Measurements from ENCODE around the gene EEF1G. TPM values are rescaled to one million over a fixed set of nuclear protein-coding genes. Genes with fewer than 3 reads are reported as not detected.
"Not testable (repeated sequence)": the region's sequence is repeated elsewhere in the genome, so short reads cannot be mapped to it uniquely, and the experiment has no call there.

Gene EEF1G
- polyA plus RNA-seq, 4 donors, result 1,124 to 2,500 (median 2,087) TPM

DNA sequence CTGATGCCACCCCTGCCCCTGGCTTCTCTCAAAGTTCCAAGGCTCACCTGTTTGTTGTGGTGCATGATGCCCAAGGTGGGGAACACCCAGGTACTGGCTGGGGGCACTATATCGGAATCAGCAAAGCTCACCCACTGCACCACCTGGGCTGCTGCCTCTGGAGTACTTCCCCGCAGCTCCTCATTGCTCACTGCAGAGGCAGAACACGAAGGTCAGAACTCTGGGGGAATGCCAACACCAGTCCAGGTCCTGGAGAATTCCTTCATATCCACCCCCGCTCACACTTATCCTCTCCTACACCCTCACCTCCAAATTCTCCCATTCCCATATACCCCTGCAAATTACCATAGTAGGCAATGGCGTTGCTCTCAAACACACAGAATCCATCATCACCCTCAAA, 2.2 kb downstream of the EEF1G start:
- 88 to 92% (median 90%) methylated on average over 5 of the region's 5 CpGs for WGBS, 3 donors
- not testable (repeated sequence) for H3K9me3 ChIP-seq (ENCODE audit: control insufficient read depth in 2 of 2, insufficient read depth in 1 of 2, low read depth in 1 of 2, low read length in 1 of 2); H3K27me3 ChIP-seq (ENCODE audit: control insufficient read depth in 3 of 3, insufficient read depth in 3 of 3, low read length in 3 of 3); H3K4me3 ChIP-seq (ENCODE audit: low read depth in 1 of 3, low read length in 3 of 3); FAIRE-seq; H3K27ac ChIP-seq (ENCODE audit: low read depth in 1 of 3, low read length in 2 of 3); DNase-seq
- Histone ChIP-seq H3K36me3 (ENCODE audit: control insufficient read depth in 3 of 3, insufficient read depth in 2 of 3, low read depth in 1 of 3, low read length in 3 of 3) (peaks cover 4 to 68% (median 6%) of the 10 kb centered on the region in 3 donors), H3K4me1 (ENCODE audit: control insufficient read depth in 3 of 3, insufficient read depth in 2 of 3, low read depth in 1 of 3, low read length in 2 of 3) (peaks cover 0 to 25% (median 5%) of the 10 kb centered on the region in 3 donors)

DNA sequence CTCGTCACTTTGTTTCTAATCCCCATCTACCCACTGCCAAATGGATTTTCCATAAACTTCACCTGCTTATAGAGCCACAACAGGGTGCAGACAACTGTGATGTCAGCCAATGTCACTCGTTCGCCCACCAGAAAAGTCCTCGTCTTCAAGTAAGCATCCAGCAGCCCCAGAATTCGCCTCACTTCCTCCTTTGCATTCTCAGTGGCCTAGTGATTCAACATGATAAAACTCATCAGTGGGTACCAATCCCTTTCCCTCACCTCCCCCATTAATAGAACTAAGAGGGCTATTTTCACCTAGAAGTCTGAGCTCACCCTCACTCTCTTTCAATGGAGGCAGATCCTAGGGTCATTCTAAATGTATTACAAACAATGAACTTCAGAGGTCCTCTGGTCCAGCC, 2.8 kb downstream of the EEF1G start:
- not testable (repeated sequence) for H3K4me3 ChIP-seq (ENCODE audit: low read depth in 1 of 3, low read length in 3 of 3); H3K9me3 ChIP-seq (ENCODE audit: control insufficient read depth in 2 of 2, insufficient read depth in 1 of 2, low read depth in 1 of 2, low read length in 1 of 2); H3K27me3 ChIP-seq (ENCODE audit: control insufficient read depth in 3 of 3, insufficient read depth in 3 of 3, low read length in 3 of 3); DNase-seq; H3K27ac ChIP-seq (ENCODE audit: low read depth in 1 of 3, low read length in 2 of 3); FAIRE-seq
- WGBS, 3 donors, result 80 to 96% (median 92%) methylated on average over 5 of the region's 5 CpGs
- H3K4me1 ChIP-seq (ENCODE audit: control insufficient read depth in 3 of 3, insufficient read depth in 2 of 3, low read depth in 1 of 3, low read length in 2 of 3), result peaks cover 0 to 20% (median 5%) of the 10 kb centered on the region in 3 donors
- H3K36me3 ChIP-seq (ENCODE audit: control insufficient read depth in 3 of 3, insufficient read depth in 2 of 3, low read depth in 1 of 3, low read length in 3 of 3), result peaks cover 8 to 67% (median 11%) of the 10 kb centered on the region in 3 donors

DNA sequence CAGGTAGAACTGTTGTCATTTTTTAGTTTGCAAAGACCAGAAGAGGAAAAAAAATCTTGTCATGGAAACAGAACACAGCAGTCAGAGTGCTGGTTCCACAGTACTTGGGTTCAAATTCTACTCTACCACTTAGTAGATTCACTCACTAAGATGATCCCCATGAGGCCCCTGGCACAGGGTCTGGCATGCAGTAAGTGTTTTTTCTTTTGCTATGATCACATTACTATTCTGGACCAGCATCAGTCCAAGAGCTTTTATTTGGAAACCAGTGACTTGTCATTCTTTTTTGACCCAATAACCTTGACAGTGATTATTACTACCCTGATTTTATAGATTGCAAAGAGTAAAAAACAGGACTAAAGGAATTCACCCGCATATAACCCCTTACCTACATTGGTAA, 4.1 kb downstream of the EEF1G start:
- H3K4me1 ChIP-seq (ENCODE audit: control insufficient read depth in 3 of 3, insufficient read depth in 2 of 3, low read depth in 1 of 3, low read length in 2 of 3), result peaks cover 0 to 14% (median 0%) of the 10 kb centered on the region in 3 donors
- DNase-seq (no peak), FAIRE-seq (no peak)
- H3K27ac ChIP-seq (ENCODE audit: low read depth in 1 of 3, low read length in 2 of 3), result no peak overlapping the region
- H3K4me3 ChIP-seq (ENCODE audit: low read depth in 1 of 3, low read length in 3 of 3), result no peak overlapping the region
- 63 to 84% (median 73%) methylated on average over 1 of the region's 1 CpG for WGBS, 3 donors
- peaks cover 8 to 63% (median 15%) of the 10 kb centered on the region in 3 donors for H3K36me3 ChIP-seq (ENCODE audit: control insufficient read depth in 3 of 3, insufficient read depth in 2 of 3, low read depth in 1 of 3, low read length in 3 of 3)
- H3K9me3 ChIP-seq (ENCODE audit: control insufficient read depth in 2 of 2, insufficient read depth in 1 of 2, low read depth in 1 of 2, low read length in 1 of 2), result no peaks in the 10 kb centered on the region
- H3K27me3 ChIP-seq (ENCODE audit: control insufficient read depth in 3 of 3, insufficient read depth in 3 of 3, low read length in 3 of 3), result no peaks in the 10 kb centered on the region

DNA sequence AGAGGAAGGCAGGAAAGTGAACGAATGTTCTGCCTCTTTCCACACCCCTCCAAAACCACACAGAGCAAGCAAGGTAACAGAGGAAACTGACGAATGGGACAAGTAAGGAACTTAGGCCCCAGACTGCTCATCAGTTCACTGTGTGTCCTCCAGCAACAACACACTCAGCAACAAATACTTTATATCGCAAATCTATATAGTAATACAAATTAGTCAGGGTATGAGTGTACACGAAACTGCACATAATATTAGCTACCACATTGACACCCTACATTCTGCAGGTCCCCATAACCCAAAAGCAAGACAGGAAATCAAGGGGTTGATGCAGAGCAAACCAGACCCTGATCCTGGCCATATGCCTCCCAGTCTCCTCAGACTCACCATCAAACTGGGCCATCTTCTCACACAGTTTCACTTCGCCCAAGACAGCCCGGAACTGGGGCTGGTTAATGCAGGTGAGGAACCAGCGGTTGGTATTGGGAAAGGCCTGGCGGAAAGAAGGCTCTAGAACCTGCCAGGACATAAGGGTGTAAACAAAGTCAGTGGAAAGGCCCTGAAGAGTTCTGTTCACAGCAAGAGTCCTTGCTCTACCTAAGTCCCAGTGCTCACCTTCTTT, 6.6 kb downstream of the EEF1G start:
- WGBS, 3 donors, result 70 to 78% (median 76%) methylated on average over 7 to 8 of the region's 8 CpGs
- no peak overlapping the region for H3K4me3 ChIP-seq (ENCODE audit: low read depth in 1 of 3, low read length in 3 of 3)
- H3K9me3 ChIP-seq (ENCODE audit: control insufficient read depth in 2 of 2, insufficient read depth in 1 of 2, low read depth in 1 of 2, low read length in 1 of 2), result no peaks in the 10 kb centered on the region

DNA sequence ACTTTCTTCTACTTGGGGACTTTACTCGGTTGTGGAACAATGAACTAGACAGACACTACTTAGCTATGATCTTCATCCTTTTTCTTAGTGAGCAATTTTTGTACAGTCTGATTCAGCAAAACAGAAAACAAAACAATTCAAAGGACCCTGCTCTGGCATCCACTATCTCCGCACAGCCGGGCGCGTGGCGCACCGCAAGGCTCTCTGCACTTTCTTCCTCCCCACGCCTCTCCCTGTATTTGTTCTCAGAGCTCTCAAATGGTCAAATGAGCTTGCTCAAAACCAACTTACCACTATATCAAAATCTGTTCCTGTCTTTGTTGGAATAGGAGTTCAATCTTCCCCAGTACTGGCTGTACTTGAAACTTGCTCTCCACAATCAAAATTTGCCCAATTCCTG, 7.4 kb downstream of the EEF1G start:
- Histone ChIP-seq H3K36me3 (ENCODE audit: control insufficient read depth in 3 of 3, insufficient read depth in 2 of 3, low read depth in 1 of 3, low read length in 3 of 3) (peaks cover 8 to 79% (median 13%) of the 10 kb centered on the region in 3 donors), H3K27me3 (ENCODE audit: control insufficient read depth in 3 of 3, insufficient read depth in 3 of 3, low read length in 3 of 3) (no peaks in the 10 kb centered on the region), H3K4me1 (ENCODE audit: control insufficient read depth in 3 of 3, insufficient read depth in 2 of 3, low read depth in 1 of 3, low read length in 2 of 3) (peaks cover 0 to 12% (median 0%) of the 10 kb centered on the region in 3 donors), H3K9me3 (ENCODE audit: control insufficient read depth in 2 of 2, insufficient read depth in 1 of 2, low read depth in 1 of 2, low read length in 1 of 2) (no peaks in the 10 kb centered on the region), H3K27ac (ENCODE audit: low read depth in 1 of 3, low read length in 2 of 3) (no peak overlapping the region), H3K4me3 (ENCODE audit: low read depth in 1 of 3, low read length in 3 of 3) (peak overlapping the region in 1 of 3 donors; percentile 23)
- DNase-seq (no peak), FAIRE-seq (no peak)
- WGBS, 3 donors, result 78 to 84% (median 81%) methylated on average over 8 of the region's 8 CpGs

More for the DNA sequence above, 6.6 kb downstream of the EEF1G start:
- no peak for FAIRE-seq
- H3K4me1 ChIP-seq (ENCODE audit: control insufficient read depth in 3 of 3, insufficient read depth in 2 of 3, low read depth in 1 of 3, low read length in 2 of 3), result peaks cover 0 to 11% (median 0%) of the 10 kb centered on the region in 3 donors
- H3K27me3 ChIP-seq (ENCODE audit: control insufficient read depth in 3 of 3, insufficient read depth in 3 of 3, low read length in 3 of 3), result no peaks in the 10 kb centered on the region
- DNase-seq, result no peak
- H3K36me3 ChIP-seq (ENCODE audit: control insufficient read depth in 3 of 3, insufficient read depth in 2 of 3, low read depth in 1 of 3, low read length in 3 of 3), result peaks cover 8 to 80% (median 15%) of the 10 kb centered on the region in 3 donors
- H3K27ac ChIP-seq (ENCODE audit: low read depth in 1 of 3, low read length in 2 of 3), result no peak overlapping the region

DNA sequence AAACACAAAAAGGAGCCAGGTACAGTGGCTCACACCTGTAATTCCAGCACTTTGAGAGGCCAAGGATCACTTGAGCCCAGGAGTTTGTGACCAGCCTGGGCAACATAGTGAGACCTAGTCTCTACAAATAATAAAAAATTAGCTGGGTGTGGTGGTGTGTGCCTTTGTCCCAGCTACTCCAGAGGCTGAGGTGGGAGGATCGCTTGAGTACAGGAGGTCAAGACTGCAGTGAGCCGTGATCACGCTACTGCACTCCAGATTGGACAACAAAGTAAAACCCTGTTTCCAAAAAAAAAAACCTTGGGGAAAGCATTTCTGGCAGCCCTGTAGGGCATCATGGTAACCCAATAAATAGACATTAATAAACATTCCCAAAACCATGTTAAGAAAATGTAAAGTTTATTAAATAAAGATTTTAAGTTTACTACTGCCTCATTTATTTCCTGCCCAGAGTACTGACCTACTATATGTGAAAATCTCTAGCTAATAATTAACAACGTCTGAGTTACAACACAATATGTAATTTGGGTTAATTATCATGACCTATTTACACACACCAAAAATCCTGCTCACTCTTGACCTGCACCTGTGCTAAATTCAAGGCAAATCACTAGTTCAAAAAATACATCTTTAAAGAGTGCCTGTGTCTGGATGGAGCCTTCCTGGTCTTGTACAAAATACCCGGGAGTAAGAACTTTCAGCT, 8.4 kb downstream of the EEF1G start:
- DNase-seq (peak in 1 of 2 donors; percentile 71), FAIRE-seq (no peak)
- Histone ChIP-seq H3K9me3 (ENCODE audit: control insufficient read depth in 2 of 2, insufficient read depth in 1 of 2, low read depth in 1 of 2, low read length in 1 of 2) (no peaks in the 10 kb centered on the region), H3K27ac (ENCODE audit: low read depth in 1 of 3, low read length in 2 of 3) (peak overlapping the region in 2 of 3 donors; percentile 14 to 59), H3K36me3 (ENCODE audit: control insufficient read depth in 3 of 3, insufficient read depth in 2 of 3, low read depth in 1 of 3, low read length in 3 of 3) (peaks cover 8 to 76% (median 13%) of the 10 kb centered on the region in 3 donors), H3K4me3 (ENCODE audit: low read depth in 1 of 3, low read length in 3 of 3) (no peak overlapping the region), H3K4me1 (ENCODE audit: control insufficient read depth in 3 of 3, insufficient read depth in 2 of 3, low read depth in 1 of 3, low read length in 2 of 3) (peaks cover 0 to 19% (median 0%) of the 10 kb centered on the region in 3 donors), H3K27me3 (ENCODE audit: control insufficient read depth in 3 of 3, insufficient read depth in 3 of 3, low read length in 3 of 3) (no peaks in the 10 kb centered on the region)
- 23 to 58% (median 44%) methylated on average over 5 of the region's 5 CpGs for WGBS, 3 donors

DNA sequence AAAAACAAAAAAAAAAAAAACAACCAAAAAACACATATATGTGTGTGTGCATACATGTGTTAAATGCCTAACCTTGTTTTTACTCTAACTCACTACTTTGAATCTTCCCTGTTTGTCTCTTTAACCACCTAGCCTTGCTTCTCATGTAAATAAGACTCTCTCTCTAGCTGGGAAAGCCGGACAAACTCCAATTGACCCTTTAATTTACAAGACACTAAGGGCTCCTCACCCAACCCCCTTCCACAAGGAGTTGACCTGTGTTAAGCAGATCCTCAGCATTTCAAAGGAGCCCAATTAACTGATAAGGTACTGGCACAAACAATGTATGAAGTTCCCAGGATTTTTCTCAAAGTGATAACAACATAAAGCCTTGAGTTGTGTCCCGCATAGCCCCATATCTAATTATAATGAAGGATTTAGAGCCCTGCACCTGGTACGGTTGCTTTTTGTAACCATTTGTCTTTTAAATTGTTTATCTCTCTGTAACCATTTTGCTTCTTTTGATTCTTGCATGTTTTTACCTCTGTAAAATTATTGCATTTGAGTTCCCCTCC, 11.9 kb downstream of the EEF1G start:
- peak overlapping the region in 1 of 3 donors; percentile 12 for H3K27ac ChIP-seq (ENCODE audit: low read depth in 1 of 3, low read length in 2 of 3)
- 29 to 62% (median 45%) methylated on average over 3 of the region's 3 CpGs for WGBS, 3 donors
- not testable (repeated sequence) for FAIRE-seq; H3K4me3 ChIP-seq (ENCODE audit: low read depth in 1 of 3, low read length in 3 of 3); H3K27me3 ChIP-seq (ENCODE audit: control insufficient read depth in 3 of 3, insufficient read depth in 3 of 3, low read length in 3 of 3); H3K9me3 ChIP-seq (ENCODE audit: control insufficient read depth in 2 of 2, insufficient read depth in 1 of 2, low read depth in 1 of 2, low read length in 1 of 2)
- peak in 1 of 2 donors; percentile 30 for DNase-seq
- H3K36me3 ChIP-seq (ENCODE audit: control insufficient read depth in 3 of 3, insufficient read depth in 2 of 3, low read depth in 1 of 3, low read length in 3 of 3), result peaks cover 8 to 79% (median 13%) of the 10 kb centered on the region in 3 donors
- peaks cover 0 to 36% (median 8%) of the 10 kb centered on the region in 3 donors for H3K4me1 ChIP-seq (ENCODE audit: control insufficient read depth in 3 of 3, insufficient read depth in 2 of 3, low read depth in 1 of 3, low read length in 2 of 3)

DNA sequence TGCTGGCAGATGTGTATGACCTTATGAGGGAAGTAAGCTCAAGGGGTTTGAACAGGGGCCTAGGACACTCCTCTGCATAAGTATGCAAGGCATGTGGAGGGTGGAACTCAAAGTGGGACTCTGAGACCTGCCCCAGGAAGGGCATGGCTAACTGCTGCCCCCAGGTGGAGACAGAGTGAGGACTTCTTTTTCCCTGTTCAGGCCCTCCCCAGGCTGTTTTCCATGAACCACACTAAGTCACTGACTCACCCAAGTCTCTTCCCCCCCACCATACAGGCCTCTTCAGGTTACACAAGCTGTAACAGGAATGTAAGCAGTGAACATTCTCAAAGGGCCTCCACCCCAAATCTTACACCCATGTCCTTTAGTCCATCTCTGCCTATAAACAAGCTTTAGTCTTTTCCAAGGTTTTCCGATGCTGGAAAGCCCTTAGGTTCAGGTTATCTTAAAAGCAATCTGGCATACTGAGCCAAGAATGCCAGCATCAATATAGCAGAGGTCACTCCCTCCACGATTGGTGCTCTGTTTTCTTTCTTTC, 13.1 kb downstream of the EEF1G start:
- peaks cover 5 to 74% (median 5%) of the 10 kb centered on the region in 3 donors for H3K36me3 ChIP-seq (ENCODE audit: control insufficient read depth in 3 of 3, insufficient read depth in 2 of 3, low read depth in 1 of 3, low read length in 3 of 3)
- no peaks in the 10 kb centered on the region for H3K27me3 ChIP-seq (ENCODE audit: control insufficient read depth in 3 of 3, insufficient read depth in 3 of 3, low read length in 3 of 3)
- peaks cover 0 to 45% (median 17%) of the 10 kb centered on the region in 3 donors for H3K4me1 ChIP-seq (ENCODE audit: control insufficient read depth in 3 of 3, insufficient read depth in 2 of 3, low read depth in 1 of 3, low read length in 2 of 3)
- DNase-seq (peak; percentile 93 to 95), FAIRE-seq (no peak)
- no peaks in the 10 kb centered on the region for H3K9me3 ChIP-seq (ENCODE audit: control insufficient read depth in 2 of 2, insufficient read depth in 1 of 2, low read depth in 1 of 2, low read length in 1 of 2)
- peak overlapping the region; percentile 25 to 79 (median 46) for H3K27ac ChIP-seq (ENCODE audit: low read depth in 1 of 3, low read length in 2 of 3)
- H3K4me3 ChIP-seq (ENCODE audit: low read depth in 1 of 3, low read length in 3 of 3), result no peak overlapping the region
- WGBS, 3 donors, result 10 to 40% (median 34%) methylated on average over 2 of the region's 2 CpGs

Measured in small intestine (tissue), 7 donors.